Activated CD8-positive, alpha-beta memory T cell treated with anti-CD3 and anti-CD28 coated beads for 36 hours (primary cell): Measurements from ENCODE around the gene PPIL1. TPM values are rescaled to one million over a fixed set of nuclear protein-coding genes. Genes with fewer than 3 reads are reported as not detected.
"Not testable (repeated sequence)": the region's sequence is repeated elsewhere in the genome, so short reads cannot be mapped to it uniquely, and the experiment has no call there.

Experiments
- CTCF ChIA-PET: fragments of 350-600 bp; sonication (Branson Sonifier 250); formaldehyde crosslinking; loops from one replicate; lab custom pipeline; 2021; ENCODE audit warnings: antibody characterized with exemption; lab: Charles Lee
- POLR2A ChIA-PET: fragments of 350-600 bp; sonication (Branson Sonifier 250); formaldehyde crosslinking; loops from one replicate; lab custom pipeline; 2021; ENCODE audit warnings: antibody characterized with exemption; lab: Charles Lee
- total RNA-seq, 2 experiments: library from RNA; stranded (reverse); gene quantifications; one replicate each; pipeline ENCODE4 v1.2.3, GENCODE V29; 2021

Gene PPIL1
- total RNA-seq, 2 experiments from 2014 or later, result 60.9 to 62.8 TPM

- POLR2A ChIA-PET, result no interaction called here
- CTCF ChIA-PET, result interaction anchor here (1.5 kb wide), 1 partner anchor 62 kb away, joined by 3 read pairs; no protein-coding TSS in a partner anchor
Measured at GRCh38 chr6:36827261-36828079, 47.1 kb downstream of the PPIL1 start.

GRCh38 chr6:36826520-36827227 is 47.9 kb downstream of the PPIL1 start:
- POLR2A ChIA-PET, result no interaction called here
- CTCF ChIA-PET, result interaction anchor here (1.0 to 1.5 kb wide), 2 partner anchors 61 to 68 kb away, joined by 3 to 4 read pairs; no protein-coding TSS in a partner anchor

- CTCF ChIA-PET, result interaction anchor here (1.0 to 1.5 kb wide), 2 partner anchors 60 to 67 kb away, joined by 3 to 4 read pairs; no protein-coding TSS in a partner anchor
Measured at GRCh38 chr6:36825994-36826393, 48.6 kb downstream of the PPIL1 start.

GRCh38 chr6:36825452-36825851 is 49.2 kb downstream of the PPIL1 start:
- POLR2A ChIA-PET, result interaction anchor here (0.6 kb wide), 1 partner anchor 373 kb away, joined by 4 read pairs; no protein-coding TSS in a partner anchor
- CTCF ChIA-PET, result interaction anchor here (1.0 to 1.5 kb wide), 2 partner anchors 60 to 66 kb away, joined by 3 to 4 read pairs; no protein-coding TSS in a partner anchor

More at GRCh38 chr6:36825994-36826393, 48.6 kb downstream of the PPIL1 start:
- POLR2A ChIA-PET, result no interaction called here

GRCh38 chr6:36824253-36824652 is 50.4 kb downstream of the PPIL1 start:
- ChIA-PET POLR2A (no interaction called here), CTCF (no interaction called here)

- POLR2A ChIA-PET, result no interaction called here
- CTCF ChIA-PET, result no interaction called here
Measured at GRCh38 chr6:36823421-36824096, 51.0 kb downstream of the PPIL1 start.

GRCh38 chr6:36822506-36823269 is 51.9 kb downstream of the PPIL1 start:
- ChIA-PET POLR2A (no interaction called here), CTCF (no interaction called here)

- CTCF ChIA-PET, result no interaction called here
Measured at GRCh38 chr6:36821581-36822335, 52.8 kb downstream of the PPIL1 start.

GRCh38 chr6:36820700-36821580 is 53.7 kb downstream of the PPIL1 start:
- ChIA-PET CTCF (no interaction called here), POLR2A (no interaction called here)

More at GRCh38 chr6:36821581-36822335, 52.8 kb downstream of the PPIL1 start:
- POLR2A ChIA-PET, result no interaction called here

- POLR2A ChIA-PET, result no interaction called here
- CTCF ChIA-PET, result no interaction called here
Measured at GRCh38 chr6:36818756-36819155, 55.8 kb downstream of the PPIL1 start.

- POLR2A ChIA-PET, result no interaction called here
- CTCF ChIA-PET, result no interaction called here
Measured at GRCh38 chr6:36817847-36818246, 56.8 kb downstream of the PPIL1 start.

GRCh38 chr6:36817176-36817817 is 57.3 kb downstream of the PPIL1 start:
- POLR2A ChIA-PET, result no interaction called here
- CTCF ChIA-PET, result no interaction called here

- ChIA-PET CTCF (interaction anchor here (1.1 to 1.2 kb wide), 2 partner anchors 36 to 49 kb away, joined by 3 to 4 read pairs; no protein-coding TSS in a partner anchor), POLR2A (no interaction called here)
Measured at GRCh38 chr6:36815962-36816735, 58.5 kb downstream of the PPIL1 start.

- ChIA-PET CTCF (interaction anchor here (1.3 kb wide), 1 partner anchor 31 kb away, joined by 5 read pairs; no protein-coding TSS in a partner anchor), POLR2A (no interaction called here)
Measured at GRCh38 chr6:36814249-36814648, 60.4 kb downstream of the PPIL1 start.

GRCh38 chr6:36813526-36813925 is 61.1 kb downstream of the PPIL1 start:
- POLR2A ChIA-PET, result no interaction called here
- CTCF ChIA-PET, result no interaction called here

GRCh38 chr6:36813047-36813446 is 61.6 kb downstream of the PPIL1 start:
- POLR2A ChIA-PET, CTCF ChIA-PET: not testable (repeated sequence)
